Stomach (tissue), 4 donors: ENCODE data around the gene ACP2.

Experiments
- EP300 ChIP-seq: sonication (generic); formaldehyde crosslinking; IDR thresholded peaks from one replicate; pipeline ENCODE4 v1.6.1; 2017; ENCODE audit warnings: antibody characterized with exemption
- POLR2AphosphoS5 ChIP-seq, 3 donors: sonication (generic); formaldehyde crosslinking; IDR thresholded peaks; one replicate each; pipeline ENCODE4 v1.6.1; 2016; ENCODE audit warnings: antibody characterized with exemption in 3 of 3

DNA sequence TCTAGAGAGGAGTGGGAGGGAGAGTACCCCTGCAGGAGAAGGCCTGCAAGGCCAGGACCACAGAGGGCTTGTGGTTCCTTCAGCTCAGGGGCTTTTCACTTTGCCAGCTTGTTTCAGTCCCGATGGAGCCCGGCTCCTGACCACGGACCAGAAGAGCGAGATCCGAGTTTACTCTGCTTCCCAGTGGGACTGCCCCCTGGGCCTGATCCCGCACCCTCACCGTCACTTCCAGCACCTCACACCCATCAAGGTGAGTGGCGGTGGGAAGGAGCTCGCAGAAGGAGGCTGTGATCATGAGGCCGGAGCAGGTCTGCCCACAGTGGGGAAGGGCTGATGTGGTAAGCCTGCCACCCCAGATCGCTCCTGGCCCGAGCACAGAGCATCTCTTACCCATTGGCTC lies 13.5 kb downstream of the ACP2 start:
- no peak for TF ChIP-seq POLR2AphosphoS5 (IDR thresholded peaks at IDR 0.05)
- no peak for TF ChIP-seq EP300
